ENCODE measurements around the gene ACTRT2. TPM values are rescaled to one million over a fixed set of nuclear protein-coding genes. Genes with fewer than 3 reads are reported as not detected.

The ACTRT2 gene
- not detected for total RNA-seq

DNA sequence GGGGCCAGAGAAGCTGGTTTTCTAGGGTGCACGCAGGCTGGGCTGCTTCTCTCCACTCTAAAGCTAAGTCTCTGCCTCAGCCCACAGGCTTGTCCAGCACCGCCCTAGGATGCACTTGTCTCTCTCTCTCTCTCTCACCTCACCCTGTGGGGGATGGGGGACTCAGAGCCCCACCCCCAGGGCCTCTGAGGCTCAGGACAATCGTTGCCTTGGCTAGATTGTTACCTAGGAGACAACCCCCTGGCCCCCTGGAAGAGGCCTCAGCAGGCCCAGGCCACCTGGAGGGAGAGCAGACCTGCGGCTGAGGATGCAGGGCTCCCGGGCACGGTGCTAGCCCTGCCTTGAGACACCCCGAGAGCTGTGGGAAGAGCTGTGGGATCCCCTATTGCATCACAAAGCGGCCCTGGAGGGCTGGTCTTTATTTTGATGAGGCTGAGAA lies at the start of gene ACTRT2:
Gene ACTRT2 (plus strand): TSS at position 235 of the 439 bp plus-strand sequence. CDS start 220 bp downstream, outside the sequence.
- DNase-seq = no peak

DNA sequence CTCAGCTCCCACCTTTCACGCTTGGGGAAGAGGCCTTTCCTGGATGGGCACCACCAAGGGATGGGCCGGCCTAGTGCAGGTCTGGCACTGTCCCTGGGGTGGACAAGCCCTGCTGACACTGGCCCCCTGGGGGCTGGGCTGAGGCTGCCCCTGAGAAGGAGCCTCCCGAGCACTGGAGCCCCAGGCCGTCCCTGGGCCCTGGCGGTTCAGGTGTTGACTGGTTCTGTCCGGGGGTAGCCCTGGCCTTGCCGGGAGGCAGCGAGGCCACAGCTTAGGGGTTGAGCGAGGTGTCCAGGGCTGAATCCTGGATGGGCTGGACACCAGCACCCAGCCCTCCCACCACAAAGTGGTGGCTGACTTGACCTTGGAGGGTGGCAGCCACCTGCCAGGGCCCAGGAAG lies 49.7 kb upstream of the ACTRT2 start:
- DNase-seq = no peak

- DNase-seq = no peak
Measured at GRCh38 chr1:2972011-2972878, 49.0 kb upstream of the ACTRT2 start.

- no peak for DNase-seq
Measured at GRCh38 chr1:2972879-2973575, 48.2 kb upstream of the ACTRT2 start.

GRCh38 chr1:2973601-2974593 lies 47.4 kb upstream of the ACTRT2 start:
- DNase-seq = no peak

DNA sequence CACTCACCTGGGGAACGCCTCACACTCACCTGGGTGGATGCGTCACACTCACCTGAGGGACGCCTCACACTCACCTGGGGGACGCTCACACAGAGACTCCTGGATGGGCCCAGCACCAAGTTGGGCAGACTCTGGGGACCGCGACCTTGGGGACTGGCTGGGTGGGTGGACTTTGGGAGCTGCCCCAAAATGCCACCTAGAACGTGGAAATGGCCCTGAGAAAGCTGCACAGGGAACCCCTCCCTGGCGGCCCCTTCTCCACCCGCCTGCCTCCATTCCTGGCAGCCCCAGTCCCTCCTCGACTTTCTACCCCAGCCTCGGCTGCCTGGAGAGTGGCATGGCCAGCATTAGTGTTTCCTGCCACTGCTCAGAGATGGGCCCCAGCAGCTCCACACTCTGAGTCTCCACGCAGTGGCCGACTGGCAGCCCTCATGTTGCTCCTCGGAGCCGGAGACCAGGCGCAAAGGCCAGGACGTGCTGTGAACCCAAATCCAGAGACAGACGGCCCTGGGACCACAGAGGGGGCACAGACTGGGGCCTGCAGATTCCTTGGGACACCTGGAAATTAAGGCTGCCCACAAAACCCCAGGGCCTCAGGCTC lies 46.5 kb upstream of the ACTRT2 start:
- no peak for DNase-seq

DNA sequence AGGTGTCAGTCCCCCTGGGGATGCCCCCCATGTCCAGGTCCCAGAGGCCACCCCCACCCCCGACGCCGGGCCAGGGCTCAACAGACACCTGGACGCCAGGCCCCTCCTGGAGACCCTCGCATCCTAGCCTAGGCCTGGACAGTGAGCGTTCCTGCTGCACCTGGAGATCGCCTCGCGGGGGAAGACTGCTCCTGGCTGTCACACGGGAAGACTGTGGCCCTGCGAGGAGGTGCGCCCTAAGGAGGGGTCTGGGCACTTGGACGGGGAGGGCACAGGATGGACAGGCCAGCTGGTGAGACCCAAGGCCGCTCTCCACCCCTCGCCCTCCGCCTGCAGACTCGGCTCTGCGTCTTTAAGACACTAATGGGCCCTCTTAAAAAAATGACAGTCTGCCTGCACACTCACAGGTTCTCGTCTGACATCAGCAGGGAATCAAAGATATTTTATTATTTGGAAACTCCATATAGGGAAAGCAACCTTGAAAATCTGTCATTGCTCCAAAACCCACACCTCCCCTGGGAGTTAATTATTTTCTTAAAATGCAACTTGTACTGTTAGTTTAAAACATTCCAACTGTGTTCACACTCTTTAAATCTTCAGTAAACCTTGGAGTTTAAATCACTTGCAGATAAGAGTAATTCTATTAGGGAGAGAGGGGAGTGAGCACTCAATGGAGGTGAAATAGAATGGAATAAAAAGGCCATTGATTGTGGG lies 45.6 kb upstream of the ACTRT2 start:
- no peak for DNase-seq

- DNase-seq = no peak
Measured at GRCh38 chr1:2976180-2976562, 45.1 kb upstream of the ACTRT2 start.

DNA sequence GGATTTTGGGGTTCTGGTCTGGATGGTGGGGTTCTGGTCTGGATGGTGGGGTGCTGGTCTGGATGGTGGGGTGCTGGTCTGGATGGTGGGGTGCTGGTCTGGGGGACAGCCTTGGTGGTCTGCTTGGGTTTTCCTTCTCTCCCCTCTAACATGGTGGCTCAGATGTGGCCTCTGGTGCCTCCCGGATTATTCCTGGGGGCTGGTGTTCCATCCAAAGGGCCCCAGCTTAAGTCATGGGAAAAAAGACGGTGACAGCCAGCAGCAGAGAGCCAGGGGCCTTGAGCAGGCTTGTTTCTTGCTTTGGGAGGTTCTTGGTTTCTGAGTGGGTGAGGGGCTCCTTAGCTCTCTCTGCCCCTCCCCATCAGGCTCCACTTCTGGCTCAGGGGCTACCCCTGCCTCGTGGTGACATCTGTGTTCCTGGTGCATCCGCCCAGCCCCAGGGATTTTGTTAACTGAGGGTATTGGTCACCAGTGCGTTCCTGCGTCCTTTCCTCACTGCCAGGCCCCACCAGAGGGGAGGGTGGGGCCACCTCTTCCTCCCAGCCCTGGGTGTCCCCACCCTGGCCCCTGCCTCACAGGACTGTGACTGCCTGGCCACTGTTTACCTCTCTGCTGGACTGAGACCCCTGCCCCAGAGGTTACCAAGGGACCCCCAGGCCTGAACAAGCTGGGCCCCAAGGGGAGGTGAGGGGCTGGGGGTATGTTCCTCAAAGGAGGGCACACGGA lies 43.2 kb upstream of the ACTRT2 start:
- no peak for DNase-seq

DNA sequence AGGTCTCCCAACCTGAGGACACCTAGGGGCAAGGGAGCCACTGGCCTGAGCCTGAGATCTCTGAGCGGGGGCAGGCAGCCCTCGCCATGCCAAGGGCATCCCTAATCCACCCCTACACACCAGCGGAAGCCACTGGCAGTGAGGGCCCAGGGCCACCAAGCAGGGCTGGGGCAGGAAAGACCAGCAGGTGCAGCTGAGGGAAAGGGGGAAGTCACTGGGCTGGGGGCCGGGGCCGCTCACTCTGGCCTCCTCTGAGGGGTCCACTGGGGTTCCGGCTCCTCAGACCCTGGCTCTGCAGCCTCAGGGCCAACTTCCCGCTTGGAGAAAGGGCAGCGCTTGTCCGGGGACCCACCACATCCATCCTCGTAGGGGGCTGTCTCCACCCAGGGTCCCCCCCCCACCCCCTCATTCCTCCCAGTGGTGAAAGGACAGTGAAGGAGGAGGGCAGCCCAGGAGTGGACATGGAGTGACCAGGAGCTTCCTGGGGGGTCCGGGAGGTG lies 42.5 kb upstream of the ACTRT2 start:
- DNase-seq = no peak

GRCh38 chr1:2979191-2980072 lies 41.8 kb upstream of the ACTRT2 start:
- DNase-seq = no peak

GRCh38 chr1:2980073-2980791 lies 41.0 kb upstream of the ACTRT2 start:
- DNase-seq = no peak

DNA sequence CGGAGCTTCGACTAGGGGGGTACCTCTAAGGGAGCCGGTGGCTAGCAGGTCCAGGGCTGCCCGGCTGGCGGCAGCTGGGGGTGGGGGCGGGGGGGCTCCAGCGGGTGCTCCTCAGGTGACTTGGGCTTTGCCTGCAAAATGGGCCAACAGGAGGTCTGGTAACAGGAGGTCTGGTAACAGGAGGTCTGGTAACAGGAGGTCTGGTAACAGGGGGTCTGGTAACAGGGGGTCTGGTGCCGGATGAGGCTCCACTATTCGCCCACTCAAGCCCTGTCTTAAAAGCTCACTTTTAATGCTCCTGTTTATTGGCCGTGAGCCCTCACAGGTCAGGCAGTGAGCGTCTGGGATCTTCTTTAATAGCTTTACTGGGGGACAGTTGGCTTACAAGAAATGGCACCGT lies 40.4 kb upstream of the ACTRT2 start:
- DNase-seq = no peak

GRCh38 chr1:2981388-2981787 lies 39.9 kb upstream of the ACTRT2 start:
- DNase-seq = no peak

- no peak for DNase-seq
Measured at GRCh38 chr1:2981981-2982614, 39.2 kb upstream of the ACTRT2 start.

GRCh38 chr1:2982615-2983318 lies 38.5 kb upstream of the ACTRT2 start:
- DNase-seq = no peak

DNA sequence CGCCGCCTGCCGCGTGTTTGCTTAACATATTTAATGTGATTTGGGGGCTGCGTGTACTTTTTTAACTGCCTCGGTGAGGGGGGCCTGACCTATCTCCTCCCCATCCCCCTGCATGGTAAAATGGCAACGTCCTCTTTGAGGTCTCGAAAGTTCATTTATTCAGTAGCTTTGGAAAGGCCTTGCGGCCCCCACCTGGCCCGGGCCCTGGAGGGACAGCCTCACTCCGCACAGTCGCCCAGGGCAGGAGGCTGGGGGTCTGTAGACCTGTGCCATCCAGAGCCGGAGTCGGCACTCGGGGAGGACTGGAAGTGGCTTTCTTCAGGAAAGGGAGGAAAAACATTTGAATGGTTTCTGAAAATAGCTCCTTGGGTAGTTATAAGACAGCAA lies 38.0 kb upstream of the ACTRT2 start:
- no peak for DNase-seq
